T-helper 17 cell (primary cell): ENCODE data around the gene GSG1L. TPM values are rescaled to one million over a fixed set of nuclear protein-coding genes. Genes with fewer than 3 reads are reported as not detected.
A peak's percentile ranks its signal among the peaks of the same experiment; 100 is the strongest.

ENCODE experiments used
- ATAC-seq: fragments of 150-1000 bp; cut with Tn5 transposase; 2 replicates; pipeline ENCODE4 v1.10.0; 2021; ENCODE audit warnings: mild to moderate bottlenecking, moderate library complexity
- DNase-seq, 3 donors: peaks; one replicate each; pipeline versions ENCODE4 v3.0.0 to v3.0.0-alpha.2; 2020 to 2021
- H3K9me3 ChIP-seq: one replicate; pipeline ENCODE4 v1.7.0; 2013; ENCODE audit warnings: low read length, mild to moderate bottlenecking; ENCODE audit not compliant: control insufficient read depth, poor library complexity, severe bottlenecking
- H3K27ac Mint-ChIP-seq: one replicate; pipeline ENCODE4 v1.8.0; 2022; ENCODE audit warnings: mild to moderate bottlenecking, moderate library complexity, mixed read lengths
- H3K27me3 Mint-ChIP-seq: one replicate; pipeline ENCODE4 v1.8.0; 2022; ENCODE audit warnings: mixed read lengths
- H3K36me3 Mint-ChIP-seq: one replicate; pipeline ENCODE4 v1.8.0; 2022; ENCODE audit warnings: low read depth, mixed read lengths
- H3K4me1 Mint-ChIP-seq: one replicate; pipeline ENCODE4 v1.8.0; 2022; ENCODE audit warnings: mild to moderate bottlenecking, mixed read lengths
- H3K4me3 Mint-ChIP-seq: one replicate; pipeline ENCODE4 v1.8.0; 2022; ENCODE audit warnings: mild to moderate bottlenecking, moderate library complexity, mixed read lengths
- total RNA-seq, 4 donors: library from RNA in 2 of 4; stranded (reverse) in 2 of 4; gene quantifications; one replicate each; pipeline ENCODE4 v1.2.3 and lab custom pipeline; 2022 to 2026

Gene GSG1L
- total RNA-seq, 2 donors from 2014 or later: not detected

DNA sequence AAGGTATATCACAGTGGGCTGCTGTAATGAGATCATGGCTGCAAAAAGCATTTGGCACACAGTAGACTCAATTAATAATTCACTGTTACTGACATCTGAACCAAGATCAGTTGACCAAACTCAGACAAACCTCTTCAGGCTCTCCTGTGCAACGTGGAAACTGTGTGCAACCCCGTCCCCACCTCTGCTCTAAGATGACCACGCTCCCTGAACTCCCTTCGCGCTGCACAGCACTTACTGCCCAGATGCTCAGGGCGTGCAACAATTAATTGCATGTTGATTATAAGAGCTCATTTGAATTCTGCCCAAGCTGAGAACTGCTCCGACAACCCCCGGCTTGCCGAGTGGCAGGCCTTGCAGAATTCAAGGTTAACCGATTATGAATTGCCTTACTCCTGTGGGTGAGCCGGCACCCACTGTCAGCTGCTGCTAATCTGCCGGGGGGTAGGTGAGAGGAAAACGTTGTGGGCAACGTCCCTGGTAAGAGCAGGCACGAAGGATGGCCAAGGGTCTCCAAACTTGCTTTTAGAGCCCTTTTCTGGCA lies 1.3 kb upstream of the GSG1L start:
- H3K9me3 ChIP-seq: no peaks in the 10 kb centered on the region
- peaks cover 45% of the 10 kb centered on the region for H3K27me3 Mint-ChIP-seq

DNA sequence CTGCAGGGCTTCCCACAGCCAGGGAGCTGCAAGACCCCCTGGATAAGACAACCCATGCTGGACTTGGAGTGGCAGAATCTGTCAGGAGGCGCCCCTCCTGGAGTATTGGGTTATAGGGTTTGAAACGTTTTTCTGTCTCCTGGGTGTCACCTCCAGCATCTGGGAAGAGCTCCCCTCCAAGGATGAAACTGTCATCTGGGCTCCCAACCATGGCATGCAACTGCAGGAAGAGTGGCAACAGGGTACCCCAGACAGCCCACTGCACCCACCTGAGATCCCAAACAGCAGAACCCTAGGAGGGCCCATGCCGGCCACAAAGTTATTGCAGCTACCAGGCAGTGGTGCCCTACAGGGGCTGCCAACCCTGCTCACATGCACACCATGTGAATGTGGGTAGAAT lies 636 bp upstream of the GSG1L start:
- H3K9me3 ChIP-seq: no peaks in the 10 kb centered on the region
- Mint-ChIP-seq H3K27me3 (peaks cover 51% of the 10 kb centered on the region), H3K27ac (no peak overlapping the region), H3K4me3 (no peak overlapping the region), H3K36me3 (no peaks in the 10 kb centered on the region), H3K4me1 (peaks cover 8% of the 10 kb centered on the region)
- DNase-seq (no peak), ATAC-seq (no peak)

More for the DNA sequence above, 1.3 kb upstream of the GSG1L start:
- ATAC-seq (no peak), DNase-seq (no peak)
- no peak overlapping the region for H3K27ac Mint-ChIP-seq
- no peaks in the 10 kb centered on the region for H3K36me3 Mint-ChIP-seq
- no peak overlapping the region for H3K4me3 Mint-ChIP-seq
- peaks cover 3% of the 10 kb centered on the region for H3K4me1 Mint-ChIP-seq

DNA sequence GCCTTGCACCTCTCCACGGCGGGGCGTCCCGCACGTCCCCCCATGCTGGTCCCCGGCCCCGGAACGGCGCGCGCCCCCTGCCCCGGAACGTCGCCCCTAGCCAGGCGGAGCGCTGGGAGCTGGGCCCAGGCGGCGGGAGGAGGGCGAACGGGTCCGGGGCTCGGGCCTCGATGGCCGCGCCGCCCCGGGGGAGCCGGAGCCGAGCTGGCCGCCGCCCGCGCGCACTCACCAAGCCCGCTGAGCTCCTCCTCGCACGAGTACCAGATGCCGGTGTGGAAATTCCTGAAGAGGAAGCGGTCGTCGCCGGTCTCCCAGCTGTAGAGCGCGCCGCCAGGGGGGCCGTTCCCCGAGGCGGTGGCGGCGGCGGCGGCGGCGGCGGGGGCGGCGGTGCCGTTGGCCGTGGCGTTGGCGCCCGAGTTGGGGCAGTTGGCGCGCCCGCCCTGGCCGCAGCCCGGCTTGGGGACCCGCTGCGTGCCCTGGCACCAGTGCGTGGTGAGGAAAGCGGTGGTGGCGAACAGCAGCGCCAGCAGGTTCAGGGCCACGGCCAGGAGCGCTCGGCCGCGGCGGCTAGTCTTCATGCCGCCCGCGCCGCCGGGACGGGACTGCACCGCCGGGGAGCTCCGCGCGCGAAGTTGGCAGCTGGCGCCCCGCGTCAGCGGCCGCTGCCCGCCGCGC lies 530 bp downstream of the GSG1L start:
- H3K9me3 ChIP-seq: no peaks in the 10 kb centered on the region
- H3K36me3 Mint-ChIP-seq: no peaks in the 10 kb centered on the region
- no peak overlapping the region for H3K27ac Mint-ChIP-seq
- peak overlapping the region; percentile 21 for H3K4me3 Mint-ChIP-seq
- ATAC-seq: no peak
- peaks cover 61% of the 10 kb centered on the region for H3K27me3 Mint-ChIP-seq
- peaks cover 15% of the 10 kb centered on the region for H3K4me1 Mint-ChIP-seq
- DNase-seq: no peak

DNA sequence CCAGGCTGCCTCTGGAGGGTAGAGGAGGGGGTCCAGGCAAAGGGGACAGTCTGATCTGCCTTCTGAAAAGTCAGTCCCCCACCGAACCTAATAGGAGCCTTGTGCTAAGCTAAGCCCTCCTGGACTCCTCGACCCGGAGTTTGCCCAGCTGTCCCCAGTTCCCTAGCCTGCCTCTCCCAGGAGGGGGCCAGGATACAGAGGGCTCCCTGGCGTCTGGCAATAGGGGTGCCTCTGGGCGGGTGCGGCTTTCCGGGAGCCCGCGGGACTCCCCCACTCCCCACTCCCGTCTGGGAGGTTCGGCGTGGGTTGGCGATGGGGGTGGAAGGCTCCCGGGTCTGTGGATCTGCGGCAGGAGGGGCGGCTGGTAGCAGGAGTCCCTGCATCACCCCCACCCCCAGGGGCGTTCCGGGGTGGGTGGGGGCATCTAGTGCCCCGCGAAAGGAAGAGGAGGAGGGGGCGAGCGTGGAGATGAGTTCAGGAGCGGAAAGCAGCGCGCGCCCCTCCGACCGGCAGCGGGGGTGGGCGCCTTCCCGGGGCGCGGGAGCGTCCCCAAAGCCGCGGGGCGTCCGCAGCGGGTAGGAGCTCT lies 1.2 kb downstream of the GSG1L start:
- Mint-ChIP-seq H3K27me3 (peaks cover 64% of the 10 kb centered on the region), H3K4me1 (peaks cover 13% of the 10 kb centered on the region), H3K4me3 (peak overlapping the region; percentile 21), H3K36me3 (no peaks in the 10 kb centered on the region), H3K27ac (no peak overlapping the region)
- no peak for ATAC-seq
- no peaks in the 10 kb centered on the region for H3K9me3 ChIP-seq
- DNase-seq: no peak

DNA sequence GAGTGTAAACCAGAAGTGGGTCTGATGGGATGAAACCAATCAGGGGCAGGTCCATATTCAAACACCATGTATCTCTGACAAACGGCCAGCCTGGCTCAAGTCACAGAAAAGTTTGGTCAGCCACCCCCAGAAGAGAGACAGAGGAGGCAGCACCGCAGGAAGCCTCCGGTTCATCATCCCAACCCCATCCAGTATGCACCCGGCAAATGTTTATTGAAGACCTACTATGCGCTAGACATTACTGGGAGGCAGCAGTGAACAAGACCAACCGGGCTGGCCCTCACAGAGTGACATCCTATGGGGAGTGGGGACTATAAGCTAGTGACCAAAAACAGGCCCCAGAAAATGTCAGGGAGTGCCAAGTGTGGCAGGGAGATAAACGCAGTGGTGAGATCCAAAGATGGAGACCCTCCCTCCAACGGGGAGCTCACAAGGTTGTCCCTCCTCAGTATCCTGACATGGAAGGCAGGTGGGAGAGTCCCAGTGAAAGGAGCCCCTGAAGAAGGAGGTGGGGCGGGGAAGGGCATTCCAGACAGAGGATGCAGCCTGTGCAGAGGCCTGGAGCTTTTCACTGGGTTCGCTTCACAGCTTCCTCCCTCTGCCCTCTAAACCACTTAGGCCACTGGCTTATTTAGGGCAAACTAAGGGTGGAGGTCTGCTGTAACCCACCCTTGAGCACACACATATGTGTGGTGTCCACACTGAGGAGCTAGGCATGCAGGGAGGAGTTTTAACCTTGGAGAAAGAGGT lies 2.0 kb downstream of the GSG1L start:
- H3K9me3 ChIP-seq: no peaks in the 10 kb centered on the region
- H3K27me3 Mint-ChIP-seq: peaks cover 71% of the 10 kb centered on the region
- no peak for DNase-seq
- ATAC-seq: no peak
- H3K36me3 Mint-ChIP-seq: peaks cover 2% of the 10 kb centered on the region
- H3K4me3 Mint-ChIP-seq: peak overlapping the region; percentile 55
- no peak overlapping the region for H3K27ac Mint-ChIP-seq
- H3K4me1 Mint-ChIP-seq: peaks cover 13% of the 10 kb centered on the region

DNA sequence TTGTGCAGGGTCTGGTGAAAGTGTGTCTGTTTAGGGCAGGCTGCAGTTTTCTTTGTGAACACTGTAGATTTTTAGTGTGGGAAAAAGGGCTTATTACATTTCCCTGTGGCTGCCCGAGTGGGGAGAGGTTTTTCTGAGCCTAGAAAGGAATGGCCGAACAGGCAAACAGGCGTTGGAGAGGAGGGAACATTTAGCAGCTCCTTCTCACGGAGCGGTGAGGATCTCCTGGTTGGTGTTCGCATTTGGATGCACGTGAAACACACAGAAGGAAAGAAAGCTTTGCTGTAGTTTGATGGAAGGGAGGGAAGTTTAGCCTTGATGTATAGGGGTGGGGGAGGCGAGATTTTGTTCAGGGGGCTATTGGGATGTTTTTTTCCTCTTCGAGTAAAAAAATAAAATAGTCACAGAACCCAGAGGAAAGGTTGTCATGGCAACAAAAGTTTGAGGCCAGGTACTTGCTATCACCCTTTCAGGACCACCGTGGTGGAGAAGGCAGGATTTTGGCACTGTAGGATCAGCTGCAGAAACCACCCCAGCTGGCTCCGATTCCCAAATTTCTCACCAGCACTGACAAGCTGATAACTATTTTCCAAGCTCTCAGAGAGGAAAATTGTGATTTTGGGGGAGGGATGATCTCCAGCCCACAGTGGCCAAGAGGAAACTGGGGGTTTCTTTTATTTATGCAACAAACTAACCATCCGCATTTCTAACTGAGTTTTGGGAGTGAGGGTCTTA lies 3.5 kb downstream of the GSG1L start:
- Mint-ChIP-seq H3K4me1 (peaks cover 13% of the 10 kb centered on the region), H3K27ac (no peak overlapping the region), H3K4me3 (no peak overlapping the region), H3K27me3 (peaks cover 66% of the 10 kb centered on the region), H3K36me3 (peaks cover 2% of the 10 kb centered on the region)
- DNase-seq (no peak), ATAC-seq (no peak)
- no peaks in the 10 kb centered on the region for H3K9me3 ChIP-seq

DNA sequence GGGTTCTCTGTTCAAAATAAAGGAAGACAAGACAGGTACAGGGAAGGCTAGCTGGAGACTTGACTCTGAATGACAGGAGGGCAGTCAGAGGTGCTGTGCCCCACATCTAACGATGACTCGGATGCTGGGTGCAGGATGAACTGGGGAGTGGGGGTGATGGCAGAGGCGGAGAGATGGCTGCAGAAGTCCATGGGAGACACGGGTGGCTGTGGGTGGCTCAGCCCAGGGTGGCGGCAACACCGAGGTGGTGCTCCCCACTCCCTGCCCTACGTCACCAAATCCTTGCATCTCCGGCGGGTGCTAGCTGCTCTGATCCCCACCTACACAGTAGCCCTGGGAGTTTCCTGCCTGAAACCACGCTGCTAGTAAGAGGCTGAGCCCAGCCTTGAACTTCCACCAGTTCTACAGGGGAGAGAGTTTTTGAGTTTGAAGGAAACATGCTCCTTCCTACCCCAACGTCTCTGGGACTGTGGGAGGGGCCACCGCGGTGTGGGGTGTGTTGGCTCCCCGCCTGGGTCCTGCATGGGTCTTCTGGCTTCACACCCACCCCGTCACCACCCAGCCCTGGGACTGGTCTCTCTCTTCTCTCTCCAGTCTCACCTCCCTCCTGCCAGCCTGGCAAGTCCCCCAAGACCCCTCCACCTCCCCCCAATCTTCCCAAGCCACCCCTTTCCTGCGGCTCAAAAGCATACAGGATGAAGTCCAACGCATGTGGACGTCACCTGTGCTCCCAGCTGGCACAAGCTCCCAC lies 4.5 kb downstream of the GSG1L start:
- H3K27me3 Mint-ChIP-seq: peaks cover 62% of the 10 kb centered on the region
- H3K27ac Mint-ChIP-seq: no peak overlapping the region
- no peaks in the 10 kb centered on the region for H3K9me3 ChIP-seq
- ATAC-seq (peak; percentile 16), DNase-seq (no peak)
- peaks cover 13% of the 10 kb centered on the region for H3K4me1 Mint-ChIP-seq
- H3K36me3 Mint-ChIP-seq: peaks cover 2% of the 10 kb centered on the region
- H3K4me3 Mint-ChIP-seq: no peak overlapping the region

DNA sequence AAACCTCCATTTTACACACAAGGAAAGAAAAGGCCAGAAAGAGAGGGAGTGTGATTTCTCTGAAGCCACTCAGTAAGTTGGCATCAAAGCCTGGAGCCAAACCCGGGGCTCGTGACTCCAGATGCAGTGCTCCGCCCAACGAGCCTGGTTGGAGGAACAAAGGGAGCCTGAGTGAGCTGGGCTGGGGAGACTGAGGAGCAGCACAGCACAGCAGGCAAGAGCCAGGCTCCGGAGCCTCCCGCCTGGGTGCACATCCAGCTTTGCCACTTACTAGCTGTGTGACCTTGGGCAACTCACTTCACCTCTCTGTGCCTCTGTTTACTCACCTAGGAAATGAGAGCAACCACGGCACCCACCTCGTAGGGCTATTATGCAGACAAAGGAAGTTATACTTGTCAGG lies 5.6 kb downstream of the GSG1L start:
- ATAC-seq (no peak), DNase-seq (no peak)
- peaks cover 71% of the 10 kb centered on the region for H3K27me3 Mint-ChIP-seq
- no peaks in the 10 kb centered on the region for H3K9me3 ChIP-seq
- H3K27ac Mint-ChIP-seq: no peak overlapping the region
- peaks cover 6% of the 10 kb centered on the region for H3K36me3 Mint-ChIP-seq
- H3K4me1 Mint-ChIP-seq: peaks cover 18% of the 10 kb centered on the region
- H3K4me3 Mint-ChIP-seq: no peak overlapping the region

DNA sequence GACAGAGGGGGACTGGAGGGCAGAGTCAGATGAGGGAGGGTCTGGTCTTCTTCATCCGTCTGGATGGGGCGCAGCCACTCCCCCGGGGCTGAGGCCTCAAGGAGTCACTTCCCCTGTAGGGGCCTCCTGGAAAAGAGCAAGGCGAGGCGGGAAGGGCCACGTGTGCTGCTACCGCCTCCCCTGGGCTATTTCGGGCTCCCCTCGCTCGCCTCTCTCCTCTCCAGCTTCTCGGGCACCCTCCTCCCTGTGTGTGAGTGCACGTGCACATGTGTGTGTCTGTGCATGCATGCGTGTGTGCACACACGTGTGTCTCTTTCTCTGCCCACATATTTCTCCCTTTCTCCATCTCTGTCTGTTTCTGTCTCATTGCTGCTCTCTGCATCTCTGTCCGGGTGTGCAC lies 10.1 kb downstream of the GSG1L start:
- H3K4me1 Mint-ChIP-seq: peaks cover 7% of the 10 kb centered on the region

DNA sequence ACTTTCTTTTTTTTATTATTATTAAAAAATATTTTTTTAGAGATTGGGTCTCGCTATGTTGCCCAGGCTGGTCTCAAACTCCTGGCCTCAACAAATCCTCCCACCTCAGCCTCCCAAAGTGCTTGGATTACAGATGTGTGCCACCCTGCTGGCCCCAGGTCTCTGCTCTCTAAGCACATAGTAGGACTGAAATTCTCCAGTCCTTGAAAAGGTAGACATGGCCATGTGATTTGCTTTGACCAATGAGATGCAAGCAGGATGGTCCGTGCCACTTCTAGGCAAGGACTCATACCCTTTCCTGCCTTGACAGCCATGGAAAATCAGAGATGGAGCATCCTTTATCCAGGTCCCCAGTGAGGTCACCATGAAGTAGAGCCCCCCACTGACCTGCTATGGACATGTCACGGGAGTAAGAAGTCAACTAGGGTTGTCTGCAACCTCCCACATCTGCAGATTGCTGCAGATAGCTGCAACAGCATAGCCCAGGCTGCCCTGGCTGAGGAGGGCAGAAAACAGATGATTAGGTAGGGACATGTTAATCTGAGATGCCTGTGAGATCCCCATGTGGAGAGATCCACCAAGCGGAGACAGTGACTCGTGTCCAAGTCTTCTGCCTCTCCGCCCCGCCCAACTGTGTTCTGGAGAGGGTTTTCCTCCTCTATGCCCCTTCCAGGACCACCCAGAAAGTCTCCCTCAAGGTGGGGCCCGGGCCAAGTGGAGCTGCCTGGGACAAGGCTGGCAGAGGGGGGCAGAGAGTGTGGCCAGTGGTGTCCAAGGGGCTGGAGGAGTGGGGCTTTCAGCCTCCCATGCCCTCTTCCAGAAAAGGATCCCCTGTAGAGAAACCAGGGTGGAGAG lies 11.0 kb downstream of the GSG1L start:
- H3K9me3 ChIP-seq: no peaks in the 10 kb centered on the region
- ATAC-seq: no peak
- no peak overlapping the region for H3K27ac Mint-ChIP-seq
- no peak overlapping the region for H3K4me3 Mint-ChIP-seq
- H3K36me3 Mint-ChIP-seq: peaks cover 6% of the 10 kb centered on the region
- H3K4me1 Mint-ChIP-seq: peaks cover 5% of the 10 kb centered on the region
- H3K27me3 Mint-ChIP-seq: peaks cover 27% of the 10 kb centered on the region
- DNase-seq: no peak

More for the DNA sequence above, 10.1 kb downstream of the GSG1L start:
- DNase-seq (no peak), ATAC-seq (no peak)
- H3K4me3 Mint-ChIP-seq: no peak overlapping the region
- H3K27ac Mint-ChIP-seq: no peak overlapping the region
- no peaks in the 10 kb centered on the region for H3K9me3 ChIP-seq
- H3K27me3 Mint-ChIP-seq: peaks cover 37% of the 10 kb centered on the region
- peaks cover 6% of the 10 kb centered on the region for H3K36me3 Mint-ChIP-seq

DNA sequence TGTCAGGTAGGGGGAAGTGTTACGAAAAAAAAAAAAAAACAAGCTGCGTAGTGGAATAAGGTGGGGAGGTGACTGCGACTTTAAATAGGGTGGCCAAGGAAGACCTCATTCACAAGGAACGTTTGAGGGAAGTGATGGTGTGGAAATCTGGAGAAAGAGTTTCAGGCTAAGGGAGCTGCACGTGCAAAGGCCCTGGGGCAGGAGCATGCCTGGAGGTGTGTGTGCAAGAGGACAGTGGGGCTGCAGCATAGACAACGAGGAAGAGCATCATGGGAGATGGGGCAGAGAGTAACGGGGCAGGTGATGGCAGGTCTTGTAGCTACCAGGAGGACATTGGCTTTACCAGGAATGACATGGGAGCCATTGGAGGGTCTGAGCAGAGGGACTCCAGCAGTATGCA lies 12.0 kb downstream of the GSG1L start:
- peaks cover 5% of the 10 kb centered on the region for H3K4me1 Mint-ChIP-seq
- no peak overlapping the region for H3K27ac Mint-ChIP-seq
- no peak overlapping the region for H3K4me3 Mint-ChIP-seq
- peaks cover 4% of the 10 kb centered on the region for H3K36me3 Mint-ChIP-seq
- DNase-seq (no peak), ATAC-seq (no peak)
- H3K27me3 Mint-ChIP-seq: peaks cover 22% of the 10 kb centered on the region
- no peaks in the 10 kb centered on the region for H3K9me3 ChIP-seq

DNA sequence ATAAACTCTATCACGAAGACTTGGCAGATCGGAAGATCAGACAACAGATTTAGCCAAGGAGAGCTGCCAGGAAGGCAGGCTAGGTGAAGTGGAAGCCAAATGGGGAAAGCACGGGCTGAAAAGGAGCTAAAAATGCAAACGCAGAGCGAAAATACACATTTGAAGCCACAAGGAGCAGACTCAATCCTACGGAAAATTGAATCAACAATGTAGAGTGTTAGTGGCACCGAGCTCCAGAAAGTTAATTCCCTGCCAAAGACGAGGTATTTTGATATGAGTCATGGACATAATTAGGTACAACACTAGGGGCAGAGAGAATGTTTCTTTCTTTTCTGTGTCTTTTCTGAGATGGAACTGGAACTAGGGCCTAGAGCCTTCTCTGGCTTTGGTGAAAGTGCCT lies 20.7 kb downstream of the GSG1L start:
- H3K9me3 ChIP-seq: no peaks in the 10 kb centered on the region
- no peak for ATAC-seq
- no peak overlapping the region for H3K27ac Mint-ChIP-seq
- DNase-seq: no peak
- H3K27me3 Mint-ChIP-seq: peaks cover 33% of the 10 kb centered on the region
- H3K36me3 Mint-ChIP-seq: no peaks in the 10 kb centered on the region
- no peak overlapping the region for H3K4me3 Mint-ChIP-seq
- no peaks in the 10 kb centered on the region for H3K4me1 Mint-ChIP-seq
